ENCODE measurements around the gene MMAA. TPM values are rescaled to one million over a fixed set of nuclear protein-coding genes. Genes with fewer than 3 reads are reported as not detected.
A peak's percentile ranks its signal among the peaks of the same experiment; 100 is the strongest.
"Not testable (repeated sequence)": the region's sequence is repeated elsewhere in the genome, so short reads cannot be mapped to it uniquely, and the experiment has no call there.

MMAA gene
- total and polyA plus RNA-seq, 2 experiments from 2014 or later: 4.9 to 5.9 TPM

GRCh38 chr4:145640236-145640635 is 21.1 kb downstream of the MMAA start:
- not testable (repeated sequence) for ATAC-seq; DNase-seq (ENCODE audit: low spot score)

GRCh38 chr4:145643295-145643694 is 24.1 kb downstream of the MMAA start:
- H3K4me3 Mint-ChIP-seq: no peak overlapping the region
- Histone ChIP-seq H3K36me3 (ENCODE audit: insufficient read depth) (no peaks in the 10 kb centered on the region), H3F3A (replicated peaks; ENCODE audit: low read depth) (no peaks in the 10 kb centered on the region), H3K27ac (ENCODE audit: low read depth) (no peak overlapping the region), H3K27me3 (ENCODE audit: insufficient read depth) (no peaks in the 10 kb centered on the region), H4K20me1 (replicated peaks; ENCODE audit: insufficient read depth) (no peaks in the 10 kb centered on the region), H3K4me3 (no peak overlapping the region), H3K9me2 (ENCODE audit: insufficient read depth) (no peaks in the 10 kb centered on the region), H3K4me1 (ENCODE audit: insufficient read depth) (peaks cover 17% of the 10 kb centered on the region; the same call in 1 of the 2 replicates), H3K4me2 (no peak overlapping the region), H3K79me2 (replicated peaks; ENCODE audit: insufficient read depth) (no peaks in the 10 kb centered on the region), H2AFZ (no peak overlapping the region)
- TF ChIP-seq JUNB (IDR thresholded peaks at IDR 0.05; ENCODE audit: unreplicated experiment): no peak
- TF ChIP-seq CREB1 (CRISPR knock-in tag; IDR thresholded peaks at IDR 0.05; ENCODE audit: low read depth): no peak
- peaks cover 2% of the 10 kb centered on the region for H3K27me3 Mint-ChIP-seq (ENCODE audit: insufficient read depth, low read depth, poor library complexity)
- H3K27ac Mint-ChIP-seq: no peak overlapping the region
- no peaks in the 10 kb centered on the region for H3K9me3 Mint-ChIP-seq
- H3K36me3 Mint-ChIP-seq (ENCODE audit: low read depth): no peaks in the 10 kb centered on the region
- H3K4me1 Mint-ChIP-seq: peaks cover 19% of the 10 kb centered on the region
- no peak for DNase-seq (ENCODE audit: low spot score)
- no peak for ATAC-seq

More at GRCh38 chr4:145640236-145640635, 21.1 kb downstream of the MMAA start:
- H3K27me3 Mint-ChIP-seq (ENCODE audit: insufficient read depth, low read depth, poor library complexity); H3K27ac ChIP-seq (ENCODE audit: low read depth); H3K27me3 ChIP-seq (ENCODE audit: insufficient read depth); H4K20me1 ChIP-seq (replicated peaks; ENCODE audit: insufficient read depth); H3K27ac Mint-ChIP-seq; H3K9me3 Mint-ChIP-seq; H2AFZ ChIP-seq; H3K4me3 Mint-ChIP-seq; H3K36me3 Mint-ChIP-seq (ENCODE audit: low read depth); H3K9me2 ChIP-seq (ENCODE audit: insufficient read depth); H3K36me3 ChIP-seq (ENCODE audit: insufficient read depth); H3K4me3 ChIP-seq; H3K4me2 ChIP-seq; H3F3A ChIP-seq (replicated peaks; ENCODE audit: low read depth); H3K79me2 ChIP-seq (replicated peaks; ENCODE audit: insufficient read depth): not testable (repeated sequence)
- H3K4me1 ChIP-seq (ENCODE audit: insufficient read depth): peaks cover 31% of the 10 kb centered on the region; the same call in 1 of the 2 replicates
- H3K4me1 Mint-ChIP-seq: peaks cover 31% of the 10 kb centered on the region

- Histone ChIP-seq H3K27me3 (ENCODE audit: insufficient read depth) (no peaks in the 10 kb centered on the region), H4K20me1 (replicated peaks; ENCODE audit: insufficient read depth) (no peaks in the 10 kb centered on the region), H3K36me3 (ENCODE audit: insufficient read depth) (no peaks in the 10 kb centered on the region), H2AFZ (no peak overlapping the region), H3K9me2 (ENCODE audit: insufficient read depth) (no peaks in the 10 kb centered on the region), H3K4me2 (no peak overlapping the region), H3K27ac (ENCODE audit: low read depth) (no peak overlapping the region), H3K4me1 (ENCODE audit: insufficient read depth) (0 out of 2 replicates have a peak, but pooled peaks cover 5% of the 10 kb centered on the region), H3K4me3 (no peak overlapping the region), H3K79me2 (replicated peaks; ENCODE audit: insufficient read depth) (no peaks in the 10 kb centered on the region), H3F3A (replicated peaks; ENCODE audit: low read depth) (no peaks in the 10 kb centered on the region)
- no peak for ATAC-seq
- peaks cover 9% of the 10 kb centered on the region; the same call in 2 of the 3 replicates for H3K4me1 Mint-ChIP-seq
- DNase-seq (ENCODE audit: low spot score): no peak
- no peak overlapping the region for H3K4me3 Mint-ChIP-seq
- peaks cover 2% of the 10 kb centered on the region for H3K27me3 Mint-ChIP-seq (ENCODE audit: insufficient read depth, low read depth, poor library complexity)
- no peaks in the 10 kb centered on the region for H3K9me3 Mint-ChIP-seq
- H3K27ac Mint-ChIP-seq: no peak overlapping the region
- peak in 1 of 2 experiments; percentile 40; a peak in 2 of 4 replicates for TF ChIP-seq CTCF (conservative IDR thresholded peaks at IDR 0.05; ENCODE audit: low read depth in 2 of 2)
- no peak for TF ChIP-seq ZNF462 (CRISPR knock-in tag; IDR thresholded peaks at IDR 0.05)
- no peaks in the 10 kb centered on the region for H3K36me3 Mint-ChIP-seq (ENCODE audit: low read depth)
Measured at GRCh38 chr4:145644699-145645098, 25.5 kb downstream of the MMAA start.

Data from GM23338 (cell line).